GM21576 (cell line): ENCODE measurements around the gene SENP2.

Source experiments
- ATAC-seq: cut with Tn5 transposase; IDR thresholded peaks from one replicate; pipeline ENCODE4 v1.9.1; 2021; ENCODE audit warnings: mild to moderate bottlenecking, moderate library complexity; ENCODE audit not compliant: unreplicated experiment

The SENP2 gene

GRCh38 chr3:185677146-185677829 lies 91.2 kb downstream of the SENP2 start:
- peak; percentile 58 for ATAC-seq

DNA sequence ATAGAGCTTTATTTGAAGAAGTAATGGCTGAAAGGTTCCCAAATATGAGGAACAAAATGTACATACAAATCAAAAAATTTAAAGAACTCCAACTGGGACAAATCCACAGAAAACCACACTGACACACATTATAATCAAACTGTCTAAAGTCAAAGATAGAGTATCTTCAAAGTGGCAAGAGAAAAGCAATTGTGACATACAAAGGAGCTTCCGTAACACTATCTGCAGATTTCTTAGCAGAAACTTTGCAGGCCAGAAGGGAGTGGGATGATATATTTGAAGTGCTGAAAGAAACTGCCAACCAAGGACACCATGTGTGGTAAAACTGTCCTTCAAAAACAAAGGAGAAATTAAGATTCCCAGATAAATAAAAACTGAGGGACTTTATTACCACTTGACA lies 91.9 kb downstream of the SENP2 start:
- no peak for ATAC-seq

DNA sequence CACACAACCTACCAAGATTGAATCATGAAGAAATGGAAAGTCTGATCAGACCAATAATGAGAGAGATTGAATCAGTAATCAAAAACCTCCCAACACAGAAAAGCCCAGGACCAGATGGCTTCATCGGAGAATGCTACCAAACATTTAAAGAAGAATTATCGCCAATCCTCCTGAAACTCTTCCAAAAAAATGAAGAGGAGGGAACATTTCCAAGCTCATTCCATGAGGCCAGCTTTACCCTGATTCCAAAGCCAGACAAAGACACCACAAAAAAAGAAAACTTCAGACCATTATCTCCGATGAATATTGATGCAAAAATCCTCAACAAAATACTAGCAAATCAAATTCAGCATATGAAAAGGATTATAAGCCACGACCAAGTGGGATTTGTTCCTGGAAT lies 94.1 kb downstream of the SENP2 start:
- no peak for ATAC-seq
